Measurements from ENCODE around the gene CSNK1A1. TPM values are rescaled to one million over a fixed set of nuclear protein-coding genes. Genes with fewer than 3 reads are reported as not detected.

Gene CSNK1A1
- total RNA-seq, 1 experiment from 2014 or later, result 244 TPM

DNA sequence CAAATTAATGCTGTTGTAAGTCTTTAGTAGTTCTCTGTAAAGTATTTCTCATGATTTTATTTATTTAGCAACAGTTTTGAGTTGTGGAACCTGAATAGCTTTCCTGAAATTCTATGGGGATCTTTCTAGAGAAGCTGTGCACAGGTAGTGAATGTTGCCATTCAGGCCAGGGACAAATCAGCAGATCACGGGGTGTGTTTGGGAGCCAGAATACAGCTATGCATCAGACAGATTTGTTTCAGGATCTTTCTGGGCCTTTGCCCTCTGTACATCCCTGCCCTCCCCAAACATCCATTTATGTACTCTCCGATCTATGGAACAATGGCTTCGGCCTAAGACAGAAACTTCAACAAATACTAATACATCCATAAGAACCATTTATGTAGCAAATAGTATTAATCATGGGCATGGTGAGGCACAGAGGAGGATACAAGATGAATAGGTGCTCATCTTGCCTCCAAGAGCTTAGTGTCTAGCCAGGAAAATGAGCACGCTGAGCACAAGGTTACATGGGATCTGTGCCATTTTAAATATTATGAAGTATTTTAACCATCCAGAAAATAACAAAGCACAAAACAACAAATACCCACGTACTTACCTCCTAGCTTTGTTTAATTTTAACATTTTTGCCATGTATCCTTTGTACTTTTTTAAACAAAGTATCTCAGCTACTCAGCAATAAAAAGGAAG, 43.1 kb upstream of the CSNK1A1 start:
- Histone ChIP-seq H3K9me3 (ENCODE audit: low read depth, low read length, poor library complexity, severe bottlenecking) (no peaks in the 10 kb centered on the region), H3K27ac (ENCODE audit: low read depth, low read length, poor library complexity, severe bottlenecking) (no peak overlapping the region), H3K27me3 (replicated peaks; ENCODE audit: insufficient read depth, low read depth, low read length, poor library complexity) (no peaks in the 10 kb centered on the region), H3K4me3 (ENCODE audit: low read depth, low read length, poor library complexity, severe bottlenecking) (no peak overlapping the region), H3K36me3 (ENCODE audit: insufficient read depth, low read length, poor library complexity, severe bottlenecking) (no peaks in the 10 kb centered on the region), H3K4me1 (ENCODE audit: insufficient read depth, low read length, poor library complexity, severe bottlenecking) (peaks cover 4% of the 10 kb centered on the region)
- no peak for TF ChIP-seq EZH2 (IDR thresholded peaks at IDR 0.05; ENCODE audit: borderline replicate concordance, low read depth, low read length, poor library complexity, severe bottlenecking)
- TF ChIP-seq, protein P1, sequence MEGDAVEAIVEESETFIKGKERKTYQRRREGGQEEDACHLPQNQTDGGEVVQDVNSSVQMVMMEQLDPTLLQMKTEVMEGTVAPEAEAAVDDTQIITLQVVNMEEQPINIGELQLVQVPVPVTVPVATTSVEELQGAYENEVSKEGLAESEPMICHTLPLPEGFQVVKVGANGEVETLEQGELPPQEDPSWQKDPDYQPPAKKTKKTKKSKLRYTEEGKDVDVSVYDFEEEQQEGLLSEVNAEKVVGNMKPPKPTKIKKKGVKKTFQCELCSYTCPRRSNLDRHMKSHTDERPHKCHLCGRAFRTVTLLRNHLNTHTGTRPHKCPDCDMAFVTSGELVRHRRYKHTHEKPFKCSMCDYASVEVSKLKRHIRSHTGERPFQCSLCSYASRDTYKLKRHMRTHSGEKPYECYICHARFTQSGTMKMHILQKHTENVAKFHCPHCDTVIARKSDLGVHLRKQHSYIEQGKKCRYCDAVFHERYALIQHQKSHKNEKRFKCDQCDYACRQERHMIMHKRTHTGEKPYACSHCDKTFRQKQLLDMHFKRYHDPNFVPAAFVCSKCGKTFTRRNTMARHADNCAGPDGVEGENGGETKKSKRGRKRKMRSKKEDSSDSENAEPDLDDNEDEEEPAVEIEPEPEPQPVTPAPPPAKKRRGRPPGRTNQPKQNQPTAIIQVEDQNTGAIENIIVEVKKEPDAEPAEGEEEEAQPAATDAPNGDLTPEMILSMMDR (conservative IDR thresholded peaks at IDR 0.05; ENCODE audit: low read depth, low read length), result no peak
- ChIA-PET CTCF (no interaction called here), POLR2A (ENCODE audit: low non-redundant PET) (no interaction called here)
- no TSS peak for BruUV-seq (replicated peaks)
- intact Hi-C loops (cut with micrococcal nuclease; ENCODE audit: unreplicated experiment), result no loop called here
- DNase-seq (ENCODE audit: low spot score), result no peak

DNA sequence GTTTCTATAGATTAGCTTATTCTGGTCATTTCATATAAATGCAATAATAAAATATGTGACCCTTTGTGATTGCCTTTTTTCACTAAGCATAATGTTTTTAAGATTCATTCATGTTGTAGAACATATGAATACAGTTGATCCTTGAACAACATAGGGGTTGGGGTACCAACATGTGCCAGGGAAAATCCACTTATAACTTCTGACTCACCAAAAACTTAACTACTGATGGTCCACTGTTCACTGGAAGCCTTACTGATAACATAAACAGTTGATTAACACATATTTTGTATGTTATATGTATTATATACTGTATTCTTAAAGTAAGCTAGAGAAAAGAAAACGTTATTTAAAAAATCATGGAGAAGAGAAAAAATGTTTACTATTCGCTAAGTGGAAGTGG, 42.1 kb upstream of the CSNK1A1 start:
- POLR2A ChIA-PET (ENCODE audit: low non-redundant PET), result no interaction called here
- DNase-seq (ENCODE audit: low spot score), result no peak
- TF ChIP-seq EZH2 (IDR thresholded peaks at IDR 0.05; ENCODE audit: borderline replicate concordance, low read depth, low read length, poor library complexity, severe bottlenecking), result no peak
- TF ChIP-seq, protein P1 (conservative IDR thresholded peaks at IDR 0.05; ENCODE audit: low read depth, low read length), result no peak
- Histone ChIP-seq H3K4me1 (ENCODE audit: insufficient read depth, low read length, poor library complexity, severe bottlenecking) (peaks cover 4% of the 10 kb centered on the region), H3K27ac (ENCODE audit: low read depth, low read length, poor library complexity, severe bottlenecking) (no peak overlapping the region), H3K36me3 (ENCODE audit: insufficient read depth, low read length, poor library complexity, severe bottlenecking) (no peaks in the 10 kb centered on the region), H3K9me3 (ENCODE audit: low read depth, low read length, poor library complexity, severe bottlenecking) (no peaks in the 10 kb centered on the region), H3K4me3 (ENCODE audit: low read depth, low read length, poor library complexity, severe bottlenecking) (no peak overlapping the region), H3K27me3 (replicated peaks; ENCODE audit: insufficient read depth, low read depth, low read length, poor library complexity) (no peaks in the 10 kb centered on the region)
- CTCF ChIA-PET, result no interaction called here
- no TSS peak for BruUV-seq (replicated peaks)
- intact Hi-C loops (cut with micrococcal nuclease; ENCODE audit: unreplicated experiment), result no loop called here

DNA sequence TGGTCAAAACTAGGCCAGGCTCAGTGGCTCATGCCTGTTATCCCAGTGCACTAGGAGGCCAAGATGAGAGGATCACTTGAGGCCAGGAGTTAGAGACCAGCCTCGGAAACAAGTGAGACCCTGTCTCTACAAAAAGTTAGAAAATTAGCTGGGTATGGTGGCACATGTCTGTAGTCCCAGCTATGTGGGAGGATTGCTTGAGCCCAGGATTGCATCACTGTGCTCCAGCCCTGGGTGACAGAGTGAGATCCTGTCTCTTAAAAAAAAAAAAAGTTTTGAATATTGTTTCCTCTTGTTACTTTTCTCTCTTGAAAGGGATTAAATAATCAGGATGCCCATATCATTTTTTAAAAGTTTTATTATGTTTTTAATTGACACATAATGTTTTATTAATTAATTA, 37.7 kb upstream of the CSNK1A1 start:
- DNase-seq (ENCODE audit: low spot score), result no peak
- TF ChIP-seq, protein P1 (conservative IDR thresholded peaks at IDR 0.05; ENCODE audit: low read depth, low read length), result no peak
- no peak for TF ChIP-seq EZH2 (IDR thresholded peaks at IDR 0.05; ENCODE audit: borderline replicate concordance, low read depth, low read length, poor library complexity, severe bottlenecking)
- Histone ChIP-seq H3K27me3 (replicated peaks; ENCODE audit: insufficient read depth, low read depth, low read length, poor library complexity) (no peaks in the 10 kb centered on the region), H3K36me3 (ENCODE audit: insufficient read depth, low read length, poor library complexity, severe bottlenecking) (no peaks in the 10 kb centered on the region), H3K4me1 (ENCODE audit: insufficient read depth, low read length, poor library complexity, severe bottlenecking) (no peaks in the 10 kb centered on the region), H3K4me3 (ENCODE audit: low read depth, low read length, poor library complexity, severe bottlenecking) (no peak overlapping the region), H3K27ac (ENCODE audit: low read depth, low read length, poor library complexity, severe bottlenecking) (no peak overlapping the region), H3K9me3 (ENCODE audit: low read depth, low read length, poor library complexity, severe bottlenecking) (no peaks in the 10 kb centered on the region)
- intact Hi-C loops (cut with micrococcal nuclease; ENCODE audit: unreplicated experiment), result no loop called here
- CTCF ChIA-PET, result no interaction called here
- POLR2A ChIA-PET (ENCODE audit: low non-redundant PET), result no interaction called here
- BruUV-seq (replicated peaks), result no TSS peak

Data from A673 (cell line).